HG02852 (cell line): Measurements from ENCODE around the gene FAM170B.

ENCODE experiments used
- ATAC-seq: cut with Tn5 transposase; IDR thresholded peaks from one replicate; pipeline ENCODE4 v1.9.1; 2021; ENCODE audit warnings: mild to moderate bottlenecking, moderate library complexity; ENCODE audit not compliant: unreplicated experiment

The FAM170B gene

DNA sequence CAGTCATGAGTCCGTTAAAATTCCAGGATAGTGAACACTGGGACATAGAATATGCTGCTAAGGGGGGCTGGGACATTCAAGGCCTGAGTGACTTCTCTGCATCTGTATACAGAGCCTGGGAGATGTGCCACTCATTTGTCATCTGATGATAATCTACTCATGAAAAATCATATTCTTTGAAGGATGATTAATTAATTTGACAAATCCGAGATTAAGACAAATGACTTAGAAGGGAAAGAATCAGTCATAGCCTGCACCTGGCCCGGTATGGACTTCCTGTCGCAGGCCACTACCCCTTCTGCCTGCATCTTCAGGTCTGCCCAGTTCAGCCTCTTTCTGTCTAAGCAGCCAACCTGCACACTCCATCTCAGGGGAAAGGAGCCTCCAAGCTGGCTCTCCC is 18.8 kb upstream of the FAM170B start:
- ATAC-seq = no peak

DNA sequence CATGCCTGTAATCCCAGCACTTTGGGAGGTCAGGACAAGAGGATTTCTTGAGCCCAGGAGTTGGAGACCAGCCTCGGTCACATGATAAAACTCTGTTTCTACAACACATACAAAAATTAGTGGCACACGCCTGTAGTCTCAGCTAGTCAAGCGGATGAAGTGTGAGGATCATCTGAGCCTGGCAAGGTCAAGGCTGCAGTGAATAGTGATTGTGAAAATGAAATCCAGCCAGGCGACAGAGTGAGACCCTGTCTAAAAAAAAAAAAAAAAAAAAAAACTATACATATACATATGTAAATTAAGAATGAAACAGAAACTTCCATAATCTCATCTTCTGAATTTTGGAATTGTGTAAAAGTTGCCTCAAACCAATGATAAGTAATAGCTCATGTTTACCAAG is 18.2 kb upstream of the FAM170B start:
- no peak for ATAC-seq

DNA sequence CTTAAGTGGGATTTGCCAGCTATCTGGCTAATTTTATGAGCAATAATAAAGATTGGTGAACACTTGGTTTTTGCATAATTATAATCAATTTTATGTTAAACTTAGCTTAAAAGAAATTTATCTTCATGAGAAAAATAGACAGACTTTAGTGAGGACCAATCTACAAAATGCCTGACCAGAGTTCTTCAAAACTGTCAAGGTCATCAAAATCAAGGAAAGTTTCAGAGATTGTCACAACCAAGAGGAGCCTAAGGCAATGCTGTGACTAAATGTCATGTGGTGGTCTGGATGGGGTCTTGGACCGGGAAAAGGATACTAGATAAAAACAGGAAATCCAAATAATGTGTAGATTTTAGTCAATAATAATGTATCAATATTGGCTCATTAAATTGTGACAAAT is 17.7 kb upstream of the FAM170B start:
- ATAC-seq = no peak

DNA sequence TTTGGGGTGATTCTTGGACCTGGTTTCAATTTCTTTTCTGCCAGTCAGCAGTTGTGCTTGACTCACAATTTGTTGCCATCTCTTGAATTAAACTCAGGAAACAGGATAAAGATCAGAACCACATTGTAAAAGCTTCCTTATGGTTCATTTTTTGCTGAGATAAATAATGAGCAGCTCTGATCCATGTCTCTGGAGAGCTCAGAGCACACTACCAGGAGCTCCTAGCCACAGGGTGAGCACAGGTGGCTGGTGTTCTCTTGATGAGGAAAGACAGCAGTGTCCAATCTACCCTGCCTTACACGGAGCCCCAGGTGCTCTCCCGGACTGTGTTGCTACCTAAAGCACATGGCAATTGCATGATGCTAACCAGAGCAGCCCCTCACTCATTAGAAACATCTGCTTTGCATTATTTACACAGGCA is 17.2 kb upstream of the FAM170B start:
- no peak for ATAC-seq

DNA sequence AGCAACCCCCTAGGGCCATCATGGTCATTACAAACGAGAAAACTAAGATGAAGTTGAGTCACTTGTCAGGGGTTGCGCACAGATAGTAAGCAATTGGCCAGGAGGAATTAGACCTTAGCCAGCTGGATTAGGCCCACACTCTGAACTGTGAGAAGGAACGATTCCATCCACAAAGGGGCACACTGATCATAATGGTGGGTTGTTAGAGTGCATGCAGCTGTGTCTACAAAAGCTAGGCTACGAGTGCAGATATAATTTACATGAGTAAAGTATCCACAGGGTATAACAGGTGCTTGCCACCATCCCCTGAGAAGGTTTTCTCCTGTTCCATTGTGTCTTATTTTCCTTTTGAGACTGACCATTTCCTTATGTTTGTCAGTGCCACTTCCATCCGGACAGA is 16.6 kb upstream of the FAM170B start:
- no peak for ATAC-seq

DNA sequence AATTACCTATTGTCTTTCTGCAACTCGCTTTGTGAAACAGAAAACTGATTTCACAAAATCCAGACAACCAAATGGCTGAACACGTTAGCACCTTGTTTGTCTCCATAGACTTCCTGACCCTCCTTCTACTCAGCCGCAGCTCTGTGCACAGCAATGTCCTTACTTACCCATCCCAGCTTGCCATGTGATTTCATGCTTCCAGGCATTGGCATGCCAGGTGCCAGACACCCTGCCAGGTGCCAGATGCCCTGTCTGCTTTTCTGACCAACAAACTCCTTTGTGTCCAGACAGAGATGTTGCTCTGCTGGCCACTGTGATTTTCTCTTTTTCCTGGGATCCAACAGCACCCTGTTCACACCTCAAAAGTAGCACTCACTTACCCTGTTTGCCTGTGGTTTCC is 16.1 kb upstream of the FAM170B start:
- ATAC-seq = no peak

DNA sequence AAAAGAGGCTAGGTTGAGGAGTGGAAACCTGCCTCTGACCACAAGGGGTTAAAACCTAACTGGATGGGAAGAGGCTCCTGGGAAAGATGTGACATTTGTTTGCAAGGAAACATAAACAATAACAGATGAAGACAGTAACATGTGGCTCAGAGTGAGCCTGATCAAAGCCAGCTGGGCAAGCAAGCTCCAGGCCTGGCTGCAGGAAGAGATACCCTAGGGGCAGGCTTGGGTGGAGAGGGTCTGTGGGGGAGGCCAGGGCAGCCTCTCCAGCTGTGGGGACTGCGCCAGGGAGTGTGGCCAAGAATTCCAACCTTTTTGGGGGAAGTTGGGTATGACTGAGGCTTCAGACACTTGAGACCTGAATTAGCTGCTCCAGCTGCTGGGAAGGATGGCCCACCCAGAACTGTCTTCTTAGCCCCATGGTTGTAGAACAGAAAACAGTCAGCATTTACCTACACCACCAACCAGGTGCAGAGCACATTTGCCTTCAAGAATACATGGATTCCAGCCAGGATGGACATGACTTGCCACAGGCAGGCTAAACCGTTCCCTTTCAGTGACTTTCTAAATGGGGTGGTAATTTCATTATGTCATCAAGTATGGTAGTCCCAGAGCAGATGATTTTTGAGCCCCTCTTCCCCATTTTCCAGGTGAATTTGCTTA is 10.4 kb upstream of the FAM170B start:
- no peak for ATAC-seq

DNA sequence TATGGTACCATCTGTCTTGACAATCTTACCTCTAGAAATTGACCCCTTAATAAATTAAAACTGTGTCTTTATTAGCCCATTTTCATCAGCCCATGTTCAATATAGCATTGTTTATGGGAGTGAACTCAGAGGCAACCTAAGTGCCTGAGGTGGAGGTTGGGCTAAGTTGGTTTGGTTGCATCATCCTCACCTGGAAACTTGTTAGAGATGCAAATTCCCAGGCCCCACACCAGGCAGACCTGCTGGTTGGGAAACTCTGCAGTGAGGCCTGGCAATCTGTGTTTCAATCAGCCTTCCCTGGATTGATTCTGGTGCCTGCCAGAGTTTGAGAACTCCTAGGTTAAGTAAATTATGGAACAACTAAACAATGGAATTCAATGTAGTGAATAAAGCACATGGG is 9.4 kb upstream of the FAM170B start:
- no peak for ATAC-seq

DNA sequence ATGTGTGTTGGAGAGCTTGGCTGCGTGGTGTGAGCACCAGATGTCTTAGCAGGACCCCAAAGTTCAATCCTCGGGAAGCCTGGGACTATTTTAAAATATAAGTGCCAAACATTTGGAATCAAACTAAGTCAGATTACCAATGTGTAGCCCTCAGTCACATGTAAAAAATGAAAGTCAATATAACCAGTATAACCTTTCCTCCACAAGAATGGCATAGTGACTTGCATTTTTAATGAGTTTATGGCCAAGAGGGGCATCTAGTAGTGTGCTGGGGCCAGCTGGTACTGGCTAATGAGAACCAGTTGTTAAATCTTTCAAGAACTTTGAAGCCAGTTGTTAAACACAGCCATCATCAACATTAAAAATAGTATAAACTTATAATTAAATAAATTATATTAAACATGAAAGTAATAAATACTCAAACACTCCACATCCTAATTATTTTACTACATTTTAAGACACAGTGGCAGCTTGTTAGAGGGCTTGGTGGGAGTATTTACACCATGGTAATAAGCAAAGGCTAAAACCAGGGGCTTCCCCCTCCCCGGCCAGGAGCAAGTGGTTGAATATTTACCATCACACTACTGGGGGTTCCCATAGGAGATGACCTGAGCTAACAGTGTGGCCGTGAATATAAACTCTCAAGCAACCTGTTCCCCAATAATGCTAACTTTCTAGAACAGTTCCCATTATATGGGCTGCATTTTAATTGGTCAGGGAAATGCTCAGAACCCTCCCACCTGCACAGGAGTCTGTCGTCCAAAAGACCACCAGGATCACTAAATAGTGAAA is 7.9 kb upstream of the FAM170B start:
- ATAC-seq = no peak

DNA sequence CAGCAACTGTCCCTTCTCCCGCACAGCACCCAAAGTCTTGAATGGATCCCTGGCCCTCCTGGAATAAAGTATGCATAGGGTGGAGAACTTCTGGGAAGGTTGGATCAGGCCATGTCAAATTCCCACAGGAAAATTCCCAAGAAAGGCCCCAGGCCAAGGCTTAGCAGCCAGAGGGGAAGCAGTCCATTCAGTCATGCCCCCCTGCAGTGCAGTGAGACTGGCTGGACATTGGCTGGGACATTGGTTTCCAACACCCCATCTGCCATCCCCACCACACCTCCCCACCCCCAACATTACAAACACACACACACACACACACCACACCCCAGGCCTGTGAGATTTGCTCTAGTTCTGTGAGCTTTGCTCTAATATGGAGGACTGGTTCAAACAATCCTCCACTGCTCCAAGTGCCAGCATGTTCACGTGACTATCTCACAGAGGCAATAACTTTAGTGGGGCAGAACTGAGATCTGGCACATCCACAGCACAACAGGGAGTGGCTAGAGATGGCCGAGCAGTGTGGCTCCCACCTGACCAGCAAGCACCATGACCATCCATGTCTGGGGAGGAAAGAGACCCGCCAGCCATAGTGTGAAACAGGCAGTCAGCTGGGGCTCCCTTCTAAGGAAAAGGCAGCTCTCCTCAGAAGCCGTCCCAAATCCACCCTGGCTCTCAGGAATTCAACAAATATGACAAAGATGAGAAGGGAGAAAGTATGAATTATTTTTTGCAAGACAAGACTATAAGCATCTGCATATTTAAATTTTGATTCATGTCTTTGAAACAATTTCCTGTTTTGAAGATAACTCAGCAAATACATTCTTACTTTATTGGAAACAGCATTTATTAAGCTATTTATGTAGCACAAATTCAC is 6.7 kb upstream of the FAM170B start:
- no peak for ATAC-seq

DNA sequence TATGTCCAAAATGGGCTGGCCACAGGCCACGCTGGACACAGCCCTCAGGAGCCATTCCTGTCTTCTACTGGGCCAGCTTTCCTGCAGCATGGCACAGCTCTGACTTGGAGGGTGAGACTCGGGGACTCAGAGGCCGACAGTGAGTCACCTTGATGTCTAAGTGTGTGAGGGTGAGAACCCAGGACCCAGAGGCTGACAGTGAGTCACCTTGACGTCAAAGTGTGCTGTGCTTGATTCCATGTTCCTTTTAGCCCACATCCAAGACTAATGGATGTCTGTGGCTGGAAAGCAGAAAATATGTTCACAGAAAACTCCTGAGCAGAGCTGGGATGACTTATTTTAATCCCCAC is 6.0 kb upstream of the FAM170B start:
- ATAC-seq = no peak

DNA sequence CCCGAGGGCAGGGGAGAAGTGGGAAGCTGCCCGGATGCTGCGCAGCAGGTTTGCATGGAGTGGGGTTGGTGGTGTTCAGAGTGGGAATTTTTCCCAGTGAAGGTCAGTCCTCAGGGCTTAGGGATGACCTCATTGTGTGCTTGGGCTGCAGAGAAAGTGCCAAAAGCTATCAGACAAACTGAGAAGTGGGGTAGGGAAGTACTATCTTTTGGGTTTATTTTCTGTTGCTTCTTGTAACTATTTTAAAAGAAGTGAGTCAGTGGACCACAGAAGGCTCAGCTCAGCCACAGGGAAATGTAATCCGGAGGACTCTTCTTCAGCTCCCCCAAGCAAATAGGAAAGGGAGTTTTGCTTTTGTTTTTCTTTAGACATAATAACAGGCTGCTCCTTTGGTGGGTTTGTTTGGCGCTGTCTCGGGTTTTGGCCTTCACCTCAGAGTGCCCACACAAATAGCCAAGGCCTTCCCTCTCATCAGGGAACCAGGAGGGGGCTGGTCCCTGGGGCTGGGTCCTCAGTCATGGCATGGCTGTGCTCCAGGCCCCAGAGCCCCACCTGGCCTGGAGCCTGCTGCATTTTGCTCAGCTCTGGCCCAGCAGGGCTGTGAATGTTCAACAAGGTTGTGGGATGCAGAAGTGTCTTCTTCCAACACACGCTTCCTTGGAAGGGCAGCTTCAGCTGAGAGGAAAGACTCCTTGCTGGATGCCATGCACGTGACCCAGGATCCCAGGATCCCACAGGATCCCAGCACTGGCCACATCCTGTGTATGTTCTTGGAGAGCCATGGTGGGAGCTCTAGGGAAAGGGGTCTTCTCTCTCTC is 5.4 kb upstream of the FAM170B start:
- ATAC-seq = no peak

DNA sequence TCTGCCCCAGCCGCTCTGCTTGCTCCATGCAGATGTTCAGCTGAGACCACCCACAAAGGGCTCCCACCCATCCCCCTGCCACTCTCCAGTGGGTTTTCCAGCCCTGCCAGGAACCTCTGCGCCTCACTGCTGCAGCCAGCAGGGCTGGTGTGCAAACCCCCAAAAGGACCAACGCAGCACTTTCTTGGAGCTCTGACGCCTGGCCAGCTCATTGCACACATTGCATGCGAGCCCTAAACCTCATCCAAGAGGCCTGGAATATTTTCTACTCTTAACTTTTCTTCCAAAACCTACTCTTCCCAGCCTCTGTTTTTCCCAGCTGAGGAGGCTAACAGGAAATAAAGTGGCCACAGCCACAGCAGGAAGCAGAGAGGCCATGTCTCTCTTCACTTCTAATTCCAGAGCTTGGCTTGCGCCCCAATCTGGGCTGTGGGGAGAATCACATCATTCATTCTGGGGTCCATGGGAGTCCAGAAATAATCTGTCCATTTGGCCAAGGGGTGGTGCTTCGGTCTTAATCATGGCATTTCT is 4.6 kb upstream of the FAM170B start:
- no peak for ATAC-seq

DNA sequence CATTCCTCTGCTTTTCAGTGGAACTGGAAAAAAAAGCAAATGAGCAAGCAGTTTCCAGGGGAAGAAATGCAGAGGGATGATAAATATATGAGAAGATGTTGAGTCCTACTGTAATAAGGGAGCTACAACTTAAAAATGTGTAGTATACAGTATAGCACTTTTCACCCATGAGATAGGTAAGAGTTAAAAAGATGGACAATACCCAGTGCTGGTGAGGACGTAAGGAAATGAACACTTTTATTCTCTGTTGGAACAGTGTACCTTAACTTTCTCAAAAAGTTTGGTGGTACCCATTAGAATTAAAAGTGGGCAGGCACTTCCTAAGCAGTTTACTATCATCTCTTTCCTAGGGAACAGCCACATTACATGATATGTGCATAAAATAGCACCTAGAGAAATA is 2.7 kb upstream of the FAM170B start:
- ATAC-seq = no peak

DNA sequence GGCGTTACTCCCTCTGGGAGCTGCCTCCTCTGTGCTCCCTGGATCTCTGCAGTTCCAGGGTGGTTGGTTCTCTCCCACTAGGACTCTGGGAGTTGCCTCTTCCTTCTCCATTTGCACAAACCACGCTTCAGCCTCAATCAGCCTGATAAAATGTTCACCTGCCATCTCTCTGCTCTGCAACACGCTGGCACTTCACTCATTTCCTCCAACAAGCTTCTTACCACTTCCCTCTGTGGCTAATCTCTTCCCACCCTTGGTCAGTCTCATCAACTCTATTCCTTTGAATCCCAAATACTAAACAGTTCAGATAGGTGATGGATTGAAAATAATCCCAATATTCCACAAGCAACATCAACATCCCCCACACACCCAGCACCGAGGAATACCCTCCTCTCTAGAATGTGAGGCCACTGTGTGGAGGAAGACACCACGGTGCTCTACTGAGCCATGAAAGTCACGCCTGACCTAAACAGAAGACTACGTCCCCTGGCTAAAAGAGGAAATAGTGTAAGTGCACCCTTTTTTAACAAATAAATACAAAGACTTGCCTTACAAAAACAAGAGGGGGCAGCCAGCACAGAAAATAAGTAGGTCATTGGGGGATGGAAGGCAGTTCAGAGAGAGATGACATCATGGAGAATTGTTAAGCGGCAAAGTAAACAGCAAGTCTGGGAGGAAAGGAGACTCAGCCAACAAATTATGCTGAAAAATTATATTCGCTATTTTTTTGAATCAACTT is 1.9 kb upstream of the FAM170B start:
- no peak for ATAC-seq

DNA sequence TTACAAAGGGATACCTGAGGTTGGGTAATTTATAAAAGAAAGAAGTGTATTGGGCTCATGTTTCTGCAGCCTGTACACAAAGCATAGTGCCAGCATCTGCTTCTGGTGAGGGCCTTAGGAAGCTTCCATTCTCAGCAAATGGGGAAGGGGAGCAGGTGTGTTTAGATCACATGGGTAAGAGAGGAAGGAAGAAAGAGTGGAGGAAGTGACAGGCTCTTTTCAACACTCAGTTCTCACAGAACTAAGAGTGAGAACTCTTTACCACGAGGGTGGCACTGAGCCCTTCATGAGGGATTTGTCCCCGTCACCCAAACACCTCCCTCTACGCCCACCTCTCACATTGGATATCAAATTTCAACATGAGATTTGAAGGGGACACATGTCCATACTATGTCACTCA is 506 bp upstream of the FAM170B start:
- no peak for ATAC-seq

DNA sequence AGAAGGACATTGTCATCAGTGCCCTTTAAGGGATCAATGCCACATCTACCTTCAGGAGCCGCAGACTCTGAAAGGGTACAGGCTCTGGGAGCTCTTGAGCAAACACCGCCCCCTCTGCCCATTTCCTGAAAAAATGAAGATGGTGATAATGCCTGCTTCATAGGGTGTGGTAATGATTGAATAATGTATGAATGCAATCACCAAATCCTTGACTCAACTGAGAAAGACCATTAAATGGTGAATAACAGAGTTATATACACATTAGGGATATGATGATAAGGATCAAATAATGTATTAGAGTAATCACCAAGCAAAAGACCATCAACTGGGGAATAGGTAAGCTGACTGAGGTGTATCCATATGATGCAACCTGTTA is 1.5 kb downstream of the FAM170B start:
- no peak for ATAC-seq

DNA sequence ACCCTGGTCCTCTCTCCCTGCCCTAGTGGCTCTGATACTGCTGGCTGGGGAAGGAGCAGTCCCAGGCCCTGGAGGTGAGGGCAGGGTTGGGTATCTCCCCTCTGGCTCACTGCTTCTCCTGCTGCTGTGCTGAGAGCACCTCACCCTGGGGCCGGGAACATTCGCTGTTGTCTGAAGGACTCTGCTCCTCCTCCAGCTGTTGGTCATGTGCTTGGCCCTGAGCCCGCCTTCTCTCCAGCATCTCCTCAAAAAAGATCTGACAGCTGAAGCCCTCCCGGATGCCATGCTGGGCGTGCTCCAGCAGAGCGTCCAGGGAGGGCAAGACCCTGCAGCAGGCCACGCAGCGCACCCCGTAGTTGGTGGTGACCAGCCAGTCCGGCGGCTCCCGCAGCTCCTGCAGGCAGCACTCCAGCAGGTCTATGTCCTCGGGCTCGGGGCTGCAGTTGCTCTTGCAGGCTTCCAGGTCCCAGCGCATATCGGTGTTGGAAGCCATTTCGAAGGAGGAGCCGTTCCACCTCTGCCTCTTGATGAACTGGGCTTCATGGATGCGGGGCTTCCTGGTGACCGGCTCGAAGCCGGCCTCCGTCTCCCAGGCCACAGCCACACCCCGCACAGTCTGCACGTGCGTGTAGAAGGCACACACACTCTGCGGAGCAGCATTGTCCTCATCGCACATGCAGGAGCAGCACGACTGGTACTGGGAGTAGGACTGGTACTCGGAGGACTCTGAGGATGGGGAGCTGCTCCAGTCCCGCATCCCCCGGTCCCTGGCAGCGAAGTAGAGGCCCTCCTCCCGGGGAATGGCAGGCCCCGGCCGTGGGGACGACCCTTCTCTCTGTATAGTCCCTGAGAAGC is 2.1 kb downstream of the FAM170B start:
- no peak for ATAC-seq

DNA sequence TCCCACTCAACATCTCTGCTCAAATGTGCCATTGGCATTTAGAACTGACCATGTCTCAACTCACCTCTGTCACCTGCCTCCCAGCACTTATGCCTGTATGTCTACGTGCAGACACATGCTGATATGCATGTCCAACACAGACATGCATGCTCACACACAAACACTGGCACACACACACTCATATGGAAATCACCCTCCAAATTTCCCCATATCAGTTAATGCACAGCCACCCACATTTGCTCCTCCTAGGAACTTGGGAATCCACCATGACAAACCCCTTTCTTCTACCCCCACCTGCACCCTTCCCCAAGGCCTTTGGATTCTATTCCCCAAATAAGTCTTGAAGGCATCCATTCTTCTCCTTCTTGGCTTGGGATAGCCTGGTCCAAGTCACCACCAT is 4.4 kb downstream of the FAM170B start:
- no peak for ATAC-seq
